ENCODE results near the gene SORBS2.
A peak's percentile ranks its signal among the peaks of the same experiment; 100 is the strongest.
"Not testable (repeated sequence)": the region's sequence is repeated elsewhere in the genome, so short reads cannot be mapped to it uniquely, and the experiment has no call there.

Gene SORBS2

GRCh38 chr4:185736882-185737281, 75.1 kb downstream of the SORBS2 start:
- DNase-seq, result no peak

DNA sequence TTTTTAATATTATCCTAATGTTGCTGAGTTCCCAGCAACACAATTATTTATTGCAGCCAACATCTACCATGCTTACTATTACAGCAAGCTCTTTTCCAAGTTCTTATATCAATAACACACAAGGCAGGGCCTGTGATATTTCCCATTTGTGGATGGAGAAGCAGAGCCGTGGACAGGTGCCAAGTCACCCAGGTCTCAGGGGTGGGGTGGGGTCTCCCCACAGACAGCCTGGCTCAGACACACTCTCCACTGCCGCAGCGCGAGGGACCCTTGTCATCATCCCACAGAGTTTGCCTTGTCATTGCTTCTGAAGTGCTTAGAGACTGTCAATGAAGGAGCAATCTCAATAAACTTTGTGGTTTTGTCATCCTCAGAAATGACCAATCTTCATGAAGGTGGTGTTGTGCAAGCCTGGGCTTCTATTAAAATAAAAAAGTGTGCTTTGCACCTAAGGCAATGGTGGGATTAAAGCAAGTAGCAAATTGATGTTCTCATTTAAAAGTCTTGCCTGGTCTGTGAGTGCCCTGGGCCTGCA, 76.1 kb downstream of the SORBS2 start:
- DNase-seq, result no peak

- DNase-seq, result no peak
These were observed 77.1 kb downstream of the SORBS2 start for GRCh38 chr4:185734930-185735329.

DNA sequence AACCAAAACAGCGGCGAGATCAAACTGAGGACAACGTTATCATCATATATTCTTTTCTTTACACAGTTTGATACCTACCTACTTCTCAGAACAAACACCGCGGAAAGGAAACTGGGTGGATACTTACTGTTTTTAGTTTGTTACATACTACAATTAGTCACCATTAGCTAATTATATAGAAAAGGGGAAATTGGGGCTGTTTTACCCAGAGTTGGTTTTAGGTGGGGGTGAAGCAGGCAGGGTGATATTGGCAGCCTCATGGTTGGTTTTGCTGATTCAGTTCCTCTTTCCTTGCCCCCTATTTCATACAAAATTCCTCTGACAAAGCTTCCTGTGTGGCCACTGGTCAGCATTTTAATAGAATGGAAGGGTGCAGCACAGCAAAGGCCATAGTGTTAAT, 77.8 kb downstream of the SORBS2 start:
- DNase-seq, result no peak

GRCh38 chr4:185730849-185731608, 81.0 kb downstream of the SORBS2 start:
- DNase-seq, result no peak

DNA sequence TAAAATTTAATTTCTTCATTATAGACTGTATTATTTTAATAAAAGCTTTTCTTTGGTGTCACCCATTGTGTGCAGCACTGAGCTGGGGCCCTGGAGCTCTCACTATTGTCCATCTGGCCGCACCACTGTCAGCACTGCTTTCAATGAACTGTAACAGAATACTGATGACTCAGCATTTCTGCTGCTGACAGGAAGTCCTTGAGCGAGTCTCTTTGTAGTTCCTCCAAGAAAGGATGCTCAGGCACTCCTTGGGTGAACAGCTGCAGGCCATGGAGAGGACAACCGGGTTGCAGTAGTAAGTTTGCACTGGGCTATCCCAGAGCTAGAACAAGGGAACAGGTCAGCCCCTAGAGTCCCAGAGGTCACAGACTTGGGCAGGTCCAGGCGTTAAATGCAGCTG, 81.6 kb downstream of the SORBS2 start:
- no peak for DNase-seq

- no peak for DNase-seq
These were observed 82.6 kb downstream of the SORBS2 start for GRCh38 chr4:185729391-185729804.

DNA sequence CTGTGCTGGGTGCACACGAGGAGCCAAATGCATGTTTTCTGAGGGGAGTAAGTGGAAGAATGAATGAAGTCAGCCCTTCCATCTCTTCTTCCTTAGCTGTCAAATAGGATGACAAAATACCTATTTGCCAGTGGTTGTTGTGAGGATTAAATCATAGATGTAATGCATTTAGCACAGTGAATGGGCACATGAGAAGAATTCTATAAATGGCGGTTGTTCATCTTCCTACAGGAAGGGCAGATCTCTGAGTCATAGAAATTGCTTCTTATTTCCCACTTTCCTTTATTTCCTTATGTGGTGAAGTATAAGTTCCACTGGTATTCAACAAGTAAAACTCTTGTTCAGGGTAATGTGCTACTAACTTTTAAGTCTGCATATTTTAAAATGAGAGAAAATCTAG, 83.1 kb downstream of the SORBS2 start:
- DNase-seq, result no peak

DNA sequence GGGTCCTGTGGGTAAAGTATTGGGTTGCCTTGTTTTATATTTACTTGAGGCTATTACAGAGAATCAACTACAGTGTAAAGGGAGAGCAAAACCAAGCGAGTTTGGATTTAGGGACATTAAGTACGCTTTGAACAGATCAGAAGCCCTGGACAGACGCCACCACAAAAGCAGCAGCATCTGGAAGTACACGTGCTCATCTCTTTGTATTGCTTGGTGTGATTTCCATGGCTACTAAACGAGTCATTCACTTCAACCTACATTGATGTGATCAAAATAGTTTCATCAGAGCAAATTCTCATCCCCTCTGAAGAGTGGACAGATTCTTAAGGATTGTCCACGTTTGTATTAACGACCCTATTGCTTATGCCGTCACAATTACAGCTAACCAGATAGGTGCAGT, 85.1 kb downstream of the SORBS2 start:
- DNase-seq, result no peak

GRCh38 chr4:185723631-185724260, 88.2 kb downstream of the SORBS2 start:
- DNase-seq, result no peak

DNA sequence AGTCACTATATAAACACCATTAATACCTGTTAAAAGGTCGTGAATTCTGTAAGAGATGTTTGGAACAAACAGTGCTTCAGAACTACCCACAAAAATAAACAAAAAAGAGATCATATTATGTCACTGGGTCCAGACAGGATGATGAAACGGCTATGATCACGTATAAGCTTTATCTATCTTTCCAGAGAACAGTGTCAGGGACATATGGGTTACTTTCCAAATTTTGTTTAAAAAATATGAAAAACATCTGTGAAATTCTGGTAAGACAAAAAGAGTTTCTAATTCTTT, 90.0 kb downstream of the SORBS2 start:
- DNase-seq, result no peak

DNA sequence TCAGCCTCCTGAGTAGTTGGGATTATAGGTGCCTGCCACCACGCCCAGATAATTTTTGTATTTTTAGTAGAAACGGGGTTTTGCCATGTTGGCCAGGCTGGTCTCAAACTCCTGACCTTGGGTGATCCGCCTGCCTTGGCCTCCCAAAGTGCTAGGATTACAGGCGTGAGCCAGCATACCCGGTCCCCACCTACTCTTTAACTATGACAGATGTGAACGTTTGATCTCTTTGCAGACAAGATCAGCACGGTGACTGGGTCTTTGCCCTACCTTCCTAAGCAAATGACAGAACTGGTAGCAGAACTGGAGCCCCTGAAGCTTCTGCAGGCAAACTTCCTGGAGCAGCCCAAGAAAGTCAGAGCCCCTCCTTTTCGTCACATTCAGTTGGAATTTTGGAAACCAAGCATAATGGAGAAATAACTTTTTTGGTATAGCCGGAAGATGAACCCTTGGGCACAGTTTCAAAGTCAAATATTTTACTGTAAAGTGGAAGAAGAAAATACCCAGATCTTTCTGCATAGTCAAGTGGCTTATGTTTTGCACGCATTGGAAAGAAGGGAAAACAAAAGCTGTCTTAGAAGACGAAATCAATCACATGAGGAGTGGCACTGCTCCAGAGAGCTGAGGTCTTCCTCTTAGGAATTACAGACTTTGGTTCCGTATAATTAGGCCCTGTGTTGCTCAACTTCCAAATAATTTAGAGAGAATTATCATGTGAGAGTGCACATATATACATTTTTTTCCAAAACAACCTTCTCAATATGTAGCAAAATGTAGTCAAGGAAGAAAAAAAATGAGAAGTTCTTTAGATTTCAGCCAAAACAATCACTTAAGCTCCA, 90.6 kb downstream of the SORBS2 start:
- DNase-seq, result no peak

DNA sequence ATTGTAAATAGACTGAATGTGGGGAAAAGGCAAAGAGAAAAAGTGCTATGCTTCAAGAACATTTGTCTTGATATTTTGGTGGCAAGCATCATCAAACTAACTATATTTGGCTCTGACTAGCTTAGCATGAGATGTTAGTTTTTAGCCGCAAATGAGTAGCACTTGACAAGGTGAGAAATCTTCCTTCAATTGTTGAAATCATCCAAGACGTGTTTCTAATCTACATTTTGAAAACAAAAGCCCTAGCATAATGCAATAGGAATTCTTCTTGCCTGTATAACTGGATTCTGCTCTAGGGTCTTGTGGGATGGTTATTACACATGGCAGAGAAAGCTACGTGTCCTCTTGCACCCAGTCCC, 92.5 kb downstream of the SORBS2 start:
- no peak for DNase-seq

- no peak for DNase-seq
These were observed 93.2 kb downstream of the SORBS2 start for GRCh38 chr4:185718578-185719499.

DNA sequence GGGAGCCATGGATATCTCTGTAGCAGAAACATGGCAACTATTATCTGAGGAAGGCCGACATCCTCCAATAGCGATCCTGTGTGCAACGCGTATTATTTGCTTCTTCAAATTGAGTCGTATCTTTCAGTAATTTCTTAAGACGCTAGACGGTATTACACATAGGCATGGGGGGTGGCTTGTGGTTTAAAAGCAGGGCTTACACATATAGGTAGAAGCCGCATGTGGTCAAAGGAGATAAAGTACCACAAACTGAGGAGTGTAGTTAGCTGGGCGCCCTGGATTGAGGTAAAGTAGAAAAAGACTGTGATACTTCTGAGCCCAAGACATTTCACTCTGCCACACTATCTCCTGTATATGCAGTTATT, 94.6 kb downstream of the SORBS2 start:
- no peak for DNase-seq

DNA sequence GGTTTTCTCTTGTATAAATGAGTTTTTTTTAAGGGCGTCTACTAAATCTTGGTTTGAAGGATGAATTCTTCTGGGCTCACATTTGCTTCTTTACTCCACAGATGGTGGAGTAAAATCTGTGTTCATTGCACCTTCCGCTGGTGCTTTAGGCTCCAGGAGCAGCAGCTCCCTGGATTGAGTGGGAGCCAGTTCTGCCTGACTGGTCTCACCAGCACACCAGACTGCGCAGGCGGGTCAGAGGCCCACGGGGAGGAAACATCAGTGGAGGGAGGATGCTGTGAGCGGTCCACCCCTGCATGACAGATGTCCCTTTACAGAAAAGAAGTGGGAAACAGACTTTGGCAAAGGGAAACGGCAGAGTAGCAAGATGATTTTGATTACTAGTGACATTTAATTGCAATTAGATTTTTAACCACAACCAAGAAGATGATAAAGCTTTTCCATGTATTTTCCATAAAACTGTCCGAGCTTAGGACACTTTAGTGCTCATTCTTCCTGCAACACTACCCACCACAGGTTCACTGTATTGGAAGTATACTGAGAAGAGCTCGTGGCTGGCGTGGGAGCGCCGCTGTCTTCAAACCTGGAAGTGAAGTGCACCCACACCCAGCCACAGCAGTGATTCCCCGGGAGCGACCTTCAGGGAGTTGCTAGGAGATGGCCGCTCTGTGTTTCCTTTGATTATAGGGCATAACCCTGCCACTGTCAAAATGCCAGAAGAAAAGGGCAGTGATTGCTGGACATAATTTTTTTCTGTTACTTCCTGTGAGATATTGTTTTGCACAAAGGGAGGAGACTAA, 95.2 kb downstream of the SORBS2 start:
- no peak for DNase-seq

GRCh38 chr4:185716141-185716551, 95.8 kb downstream of the SORBS2 start:
- no peak for DNase-seq

GRCh38 chr4:185714524-185714923, 97.5 kb downstream of the SORBS2 start:
- not testable (repeated sequence) for DNase-seq

GRCh38 chr4:185713731-185714130, 98.3 kb downstream of the SORBS2 start:
- DNase-seq, result no peak

DNA sequence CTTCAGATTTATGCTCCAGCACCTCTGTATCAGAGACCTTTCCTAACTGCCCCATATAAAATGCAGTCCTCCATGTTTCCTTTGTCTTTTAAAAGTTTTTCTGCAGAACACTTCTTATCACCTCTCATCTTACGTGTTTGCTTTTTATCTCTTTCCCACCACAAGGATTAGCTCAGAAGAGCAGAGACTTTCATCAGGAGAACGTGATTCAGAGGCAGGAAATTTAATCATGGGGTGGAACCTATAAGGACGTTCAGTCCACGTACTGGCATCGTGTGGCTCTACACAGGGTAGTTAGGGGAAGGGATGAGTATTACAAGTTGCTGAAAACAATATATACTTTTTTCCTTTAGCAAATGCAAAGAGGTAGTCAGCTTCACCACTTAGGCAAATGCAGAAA, 98.7 kb downstream of the SORBS2 start:
- DNase-seq, result peak; percentile 37

DNA sequence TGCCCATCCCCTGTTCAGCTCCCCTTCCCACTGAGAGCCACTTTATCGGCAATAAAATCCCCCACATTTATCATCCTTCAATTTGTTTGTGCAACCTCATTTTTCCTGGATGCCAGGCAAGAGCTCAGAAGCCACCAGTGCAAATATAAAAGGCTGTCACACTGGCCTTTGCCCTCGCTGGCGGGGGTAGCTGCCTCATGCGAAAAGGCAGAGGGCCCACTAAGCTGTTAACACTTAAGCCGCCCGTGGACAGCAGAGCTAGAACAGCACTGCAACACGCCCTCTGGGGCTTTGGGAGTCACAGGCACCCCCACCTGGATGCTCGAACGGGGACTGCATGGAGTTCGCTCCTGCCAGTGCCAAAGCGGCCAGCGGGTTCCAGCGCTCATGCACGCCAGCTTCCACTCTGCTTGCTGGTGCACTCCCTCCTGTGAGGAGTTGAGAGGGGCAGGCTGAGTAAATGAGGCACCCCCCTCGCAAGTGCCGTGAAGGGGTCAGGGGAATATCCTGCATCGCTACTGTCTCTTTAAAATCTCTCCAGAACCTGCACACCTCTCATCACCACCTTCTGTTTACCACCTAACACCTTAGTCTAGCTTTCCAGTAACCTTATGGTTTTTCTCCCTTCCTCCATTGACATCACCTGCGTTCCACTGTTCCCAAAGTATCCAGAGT, 99.5 kb downstream of the SORBS2 start:
- no peak for DNase-seq
